ENCODE measurements around the gene ZNF540.
A peak's percentile ranks its signal among the peaks of the same experiment; 100 is the strongest.
"Not testable (repeated sequence)": the region's sequence is repeated elsewhere in the genome, so short reads cannot be mapped to it uniquely, and the experiment has no call there.

The ZNF540 gene

DNA sequence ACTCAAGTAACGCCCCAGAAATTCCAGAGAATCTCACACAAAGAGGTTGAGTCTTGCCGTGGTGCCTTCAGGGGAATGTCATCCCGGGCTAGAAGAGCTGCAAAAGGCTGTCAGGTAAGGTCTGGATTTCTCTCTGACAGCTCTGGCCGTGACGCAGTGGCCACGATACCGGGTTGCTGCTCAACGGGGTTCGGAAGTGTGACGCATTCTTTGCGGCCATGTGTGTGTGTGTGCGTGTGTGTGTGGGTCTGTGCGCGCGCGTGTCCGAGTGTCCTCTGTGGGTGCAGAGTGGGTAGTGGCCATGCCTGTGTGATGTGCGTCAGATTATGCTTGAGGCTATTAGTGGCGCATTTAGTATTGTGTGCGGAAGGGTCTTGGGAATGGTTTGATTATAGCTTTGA, 306 bp downstream of the ZNF540 start:
- H3K4me3 ChIP-seq, result peak overlapping the region; percentile 94
- H3K36me3 ChIP-seq (ENCODE audit: insufficient read depth, low read length), result no peaks in the 10 kb centered on the region
- no peaks in the 10 kb centered on the region for H3K9me3 ChIP-seq (ENCODE audit: low read depth, low read length)
- TF ChIP-seq EZH2 (IDR thresholded peaks at IDR 0.05) (no peak), FOXP2 (optimal IDR thresholded peaks at IDR 0.05; ENCODE audit: control extremely low read depth, extremely low read length, insufficient read depth) (no peak), POLR2AphosphoS5 (IDR thresholded peaks at IDR 0.05; ENCODE audit: borderline replicate concordance, low read depth, low read length) (no peak)
- no peak overlapping the region for H3K27ac ChIP-seq
- no peak for DNase-seq (ENCODE audit: low read depth, low spot score)
- H3K9ac ChIP-seq (ENCODE audit: insufficient read length), result peak overlapping the region; percentile 73

DNA sequence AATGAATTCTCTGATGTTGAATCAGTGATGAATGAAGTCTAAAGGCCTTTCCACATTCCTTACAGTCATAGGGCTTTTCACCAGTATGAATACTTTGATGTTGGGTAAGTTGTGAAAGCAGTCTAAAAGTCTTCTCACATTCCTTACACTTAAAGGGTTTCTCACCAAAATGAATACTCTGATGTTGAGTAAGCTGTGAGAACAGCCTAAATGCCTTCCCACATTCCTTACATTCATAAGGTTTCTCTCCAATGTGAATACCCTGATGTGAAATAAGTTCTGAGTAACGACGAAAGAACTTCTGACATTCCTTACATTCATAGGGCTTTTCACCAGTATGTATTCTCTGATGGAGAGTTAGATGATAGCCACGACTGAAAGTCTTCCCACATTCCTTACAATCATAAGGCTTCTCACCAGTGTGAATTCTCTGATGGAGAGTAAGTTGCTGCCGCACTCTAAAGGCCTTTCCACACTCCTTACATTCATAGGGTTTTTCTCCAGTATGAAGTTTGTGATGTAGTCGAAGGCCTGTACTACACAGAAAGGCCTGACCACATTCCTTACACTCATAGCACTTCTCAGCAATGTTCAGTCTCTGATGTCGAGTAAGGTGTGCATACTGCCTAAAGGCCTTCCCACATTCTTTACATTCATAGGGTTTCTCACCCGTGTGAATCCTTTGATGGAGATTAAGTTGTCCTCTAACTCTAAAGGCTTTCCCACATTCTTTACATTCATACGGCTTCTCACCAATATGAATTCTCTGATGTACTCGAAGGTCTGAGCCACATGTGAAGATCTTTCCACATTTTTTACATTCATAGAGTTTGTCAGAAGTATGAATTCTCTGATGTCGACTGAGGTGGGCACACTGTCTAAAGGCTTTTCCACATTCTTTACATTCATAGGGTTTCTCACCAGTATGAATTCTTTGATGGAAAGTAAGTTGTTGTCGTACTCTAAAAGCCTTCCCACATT, 40.7 kb downstream of the ZNF540 start:
- peaks cover 10% of the 10 kb centered on the region for H3K9me3 ChIP-seq (ENCODE audit: low read depth, low read length)
- peaks cover 31% of the 10 kb centered on the region for H3K36me3 ChIP-seq (ENCODE audit: insufficient read depth, low read length)
- no peak overlapping the region for H3K4me3 ChIP-seq

DNA sequence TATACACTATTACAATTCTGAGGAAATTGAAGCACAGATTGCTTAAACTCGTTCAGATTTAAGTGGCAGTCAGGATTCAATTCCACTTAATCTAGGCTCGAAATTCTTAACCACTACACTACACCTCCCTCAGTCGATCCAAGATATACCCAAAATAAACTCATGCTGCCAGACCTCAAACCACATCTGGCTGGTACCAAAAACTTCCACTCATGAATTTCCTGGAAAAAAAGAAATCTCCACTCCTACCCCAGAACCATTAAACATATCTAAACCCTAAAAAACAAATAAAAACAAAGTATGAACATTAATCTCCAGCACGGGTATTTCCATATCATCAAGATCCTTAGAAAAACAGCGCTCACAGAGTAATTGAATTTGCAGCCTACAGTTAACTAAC, 59.4 kb downstream of the ZNF540 start:
- peak overlapping the region; percentile 84 for H3K9ac ChIP-seq (ENCODE audit: insufficient read length)
- H3K9me3 ChIP-seq (ENCODE audit: low read depth, low read length), result no peaks in the 10 kb centered on the region; the same call in 1 of the 2 replicates
- DNase-seq (ENCODE audit: low read depth, low spot score), result no peak
- TF ChIP-seq POLR2AphosphoS5 (IDR thresholded peaks at IDR 0.05; ENCODE audit: borderline replicate concordance, low read depth, low read length) (no peak), EZH2 (IDR thresholded peaks at IDR 0.05) (no peak), FOXP2 (optimal IDR thresholded peaks at IDR 0.05; ENCODE audit: control extremely low read depth, extremely low read length, insufficient read depth) (no peak)
- H3K36me3 ChIP-seq (ENCODE audit: insufficient read depth, low read length), result peaks cover 6% of the 10 kb centered on the region; the same call in 1 of the 2 replicates
- H3K27ac ChIP-seq, result peak overlapping the region; percentile 45; the same call in 1 of the 2 replicates
- peak overlapping the region; percentile 82 for H3K4me3 ChIP-seq

More for the DNA sequence above, 40.7 kb downstream of the ZNF540 start:
- TF ChIP-seq FOXP2 (optimal IDR thresholded peaks at IDR 0.05; ENCODE audit: control extremely low read depth, extremely low read length, insufficient read depth), result no peak
- no peak for TF ChIP-seq EZH2 (IDR thresholded peaks at IDR 0.05)
- no peak for TF ChIP-seq POLR2AphosphoS5 (IDR thresholded peaks at IDR 0.05; ENCODE audit: borderline replicate concordance, low read depth, low read length)
- no peak for DNase-seq (ENCODE audit: low read depth, low spot score)
- no peak overlapping the region for H3K27ac ChIP-seq
- no peak overlapping the region for H3K9ac ChIP-seq (ENCODE audit: insufficient read length)

DNA sequence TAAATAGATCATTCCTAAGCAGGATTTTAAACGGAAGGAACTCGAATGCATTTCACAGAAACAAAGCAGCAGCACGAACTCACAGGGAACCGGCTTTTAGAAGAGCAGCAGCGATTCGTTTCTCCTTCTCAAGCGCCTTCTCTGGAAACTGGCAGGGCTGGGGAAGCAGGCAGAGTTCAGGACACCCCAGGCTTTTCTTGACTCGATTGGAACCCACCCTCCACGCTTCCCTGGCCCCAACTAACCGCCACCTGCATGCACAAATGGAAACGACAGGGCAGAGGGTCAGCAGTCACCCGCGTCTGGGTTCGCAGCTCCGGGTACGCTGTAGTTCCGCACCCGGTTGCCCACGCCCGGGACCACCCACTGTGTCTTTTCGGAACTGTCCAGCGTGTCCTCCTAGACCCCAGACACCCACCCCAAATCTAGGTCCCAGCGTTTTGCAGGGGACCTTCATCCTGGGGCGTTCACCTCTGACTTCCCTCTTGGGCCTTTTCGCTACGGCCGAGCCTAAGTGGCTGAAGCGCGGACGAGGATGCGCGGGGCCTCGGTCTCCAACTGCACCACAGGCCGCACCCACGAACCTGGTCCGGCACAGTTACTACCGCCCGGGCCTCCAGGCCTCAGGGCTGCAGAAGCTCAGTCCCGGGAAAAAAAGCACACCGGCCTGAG, 60.1 kb downstream of the ZNF540 start:
- DNase-seq (ENCODE audit: low read depth, low spot score), result no peak
- Histone ChIP-seq H3K27ac (peak overlapping the region; percentile 37; the same call in 1 of the 2 replicates), H3K36me3 (ENCODE audit: insufficient read depth, low read length) (peaks cover 6% of the 10 kb centered on the region; the same call in 1 of the 2 replicates), H3K9me3 (ENCODE audit: low read depth, low read length) (no peaks in the 10 kb centered on the region; the same call in 1 of the 2 replicates), H3K9ac (ENCODE audit: insufficient read length) (peak overlapping the region; percentile 84), H3K4me3 (peak overlapping the region; percentile 82)
- TF ChIP-seq EZH2 (IDR thresholded peaks at IDR 0.05) (no peak), FOXP2 (optimal IDR thresholded peaks at IDR 0.05; ENCODE audit: control extremely low read depth, extremely low read length, insufficient read depth) (no peak), POLR2AphosphoS5 (IDR thresholded peaks at IDR 0.05; ENCODE audit: borderline replicate concordance, low read depth, low read length) (no peak)

DNA sequence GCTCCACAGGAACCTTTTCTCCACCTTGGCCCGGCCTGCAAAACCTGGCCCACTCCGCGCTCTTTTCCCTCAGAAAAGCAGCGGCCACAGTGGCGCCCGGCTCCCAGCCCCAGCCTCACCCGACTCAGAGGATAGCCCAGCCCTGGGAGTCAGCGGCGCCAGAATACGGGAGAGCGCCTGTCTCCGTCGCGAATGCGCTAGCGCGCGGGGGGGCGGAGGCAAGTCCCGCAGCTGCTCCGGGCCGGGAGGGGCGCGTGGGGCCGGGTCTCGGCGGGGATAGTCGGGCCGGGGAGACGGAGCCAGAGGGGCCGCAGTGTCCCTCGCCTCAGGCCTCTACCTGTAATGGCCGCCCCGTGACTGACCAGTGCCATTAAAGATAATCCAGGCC, 60.6 kb downstream of the ZNF540 start, which contains the start of gene ZFP30:
TSS of gene ZFP30 (minus strand) at position 165 of the 388 bp plus-strand sequence. CDS start 7,643 bp downstream, outside the sequence.
- H3K9ac ChIP-seq (ENCODE audit: insufficient read length), result peak within 1 kb of the TSS; percentile 84
- no peak; the same call in 1 of the 2 replicates for TF ChIP-seq POLR2AphosphoS5 (IDR thresholded peaks at IDR 0.05; ENCODE audit: borderline replicate concordance, low read depth, low read length)
- no peak for TF ChIP-seq EZH2 (IDR thresholded peaks at IDR 0.05)
- no peak for TF ChIP-seq FOXP2 (optimal IDR thresholded peaks at IDR 0.05; ENCODE audit: control extremely low read depth, extremely low read length, insufficient read depth)
- H3K27ac ChIP-seq, result peak within 1 kb of the TSS; percentile 45; the same call in 1 of the 2 replicates
- H3K4me3 ChIP-seq, result peak within 1 kb of the TSS; percentile 82
- peaks cover 3% of the 10 kb centered on the region; the same call in 1 of the 2 replicates for H3K36me3 ChIP-seq (ENCODE audit: insufficient read depth, low read length)
- no peaks in the 10 kb centered on the region; the same call in 1 of the 2 replicates for H3K9me3 ChIP-seq (ENCODE audit: low read depth, low read length)
- no peak for DNase-seq (ENCODE audit: low read depth, low spot score)

DNA sequence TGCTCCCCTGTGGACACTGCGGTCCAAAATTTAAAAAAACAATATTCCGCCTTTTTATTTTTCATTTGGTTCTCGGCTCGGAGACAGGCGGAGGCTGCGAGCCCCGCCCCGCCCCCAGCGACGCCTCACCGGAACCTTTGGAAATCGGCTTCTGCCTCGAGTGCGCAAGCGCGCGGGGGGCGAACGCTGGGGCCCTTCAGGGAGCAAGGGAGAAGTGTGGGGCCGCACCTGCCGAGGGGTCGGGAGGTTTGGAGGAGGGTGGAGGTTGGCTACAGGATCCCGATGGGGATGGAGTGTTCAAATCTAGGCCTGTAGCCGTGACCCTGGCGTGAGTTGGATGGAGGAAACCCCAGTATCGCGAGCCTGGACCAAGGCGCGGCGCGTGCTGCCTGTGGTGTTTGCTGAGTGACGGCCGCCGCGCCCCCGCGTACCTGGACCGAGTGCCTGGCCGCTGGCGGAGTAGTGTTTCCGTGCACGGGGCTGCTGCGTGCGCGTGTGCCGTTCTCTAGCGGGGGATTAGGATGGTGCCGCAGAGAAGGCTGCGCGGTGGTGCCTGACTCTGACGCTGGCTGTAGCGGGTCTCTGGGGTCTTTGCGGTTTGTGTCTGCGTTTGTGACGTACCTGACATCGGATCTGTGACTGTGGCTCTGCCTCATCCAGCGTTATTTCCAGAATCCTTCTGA, 61.2 kb downstream of the ZNF540 start:
- Histone ChIP-seq H3K27ac (peak overlapping the region; percentile 37; the same call in 1 of the 2 replicates), H3K9me3 (ENCODE audit: low read depth, low read length) (no peaks in the 10 kb centered on the region; the same call in 1 of the 2 replicates), H3K9ac (ENCODE audit: insufficient read length) (peak overlapping the region; percentile 84), H3K36me3 (ENCODE audit: insufficient read depth, low read length) (peaks cover 2% of the 10 kb centered on the region; the same call in 1 of the 2 replicates), H3K4me3 (peak overlapping the region; percentile 82)
- no peak for TF ChIP-seq FOXP2 (optimal IDR thresholded peaks at IDR 0.05; ENCODE audit: control extremely low read depth, extremely low read length, insufficient read depth)
- TF ChIP-seq POLR2AphosphoS5 (IDR thresholded peaks at IDR 0.05; ENCODE audit: borderline replicate concordance, low read depth, low read length), result peak; percentile 65
- peak; percentile 45 for DNase-seq (ENCODE audit: low read depth, low spot score)

DNA sequence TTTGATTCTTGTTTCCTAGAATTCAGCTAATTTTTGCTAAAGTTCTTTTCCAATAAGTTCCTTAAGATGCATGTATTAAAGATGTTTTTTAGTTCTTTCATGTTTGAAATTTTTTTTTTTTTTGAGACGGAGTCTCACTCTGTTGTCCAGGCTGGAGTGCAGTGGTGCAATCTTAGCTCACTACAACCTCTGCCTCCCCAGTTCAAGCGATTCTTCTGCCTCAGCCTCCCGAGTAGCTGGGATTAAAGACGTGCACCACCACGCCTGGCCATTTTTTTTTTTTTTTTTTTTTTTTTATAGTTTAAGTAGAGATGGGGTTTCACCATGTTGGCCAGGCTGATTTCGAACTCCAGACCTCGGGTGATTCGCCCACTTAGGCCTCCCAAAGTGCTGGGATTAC, 62.5 kb downstream of the ZNF540 start:
- not testable (repeated sequence) for DNase-seq (ENCODE audit: low read depth, low spot score); H3K9ac ChIP-seq (ENCODE audit: insufficient read length); H3K4me3 ChIP-seq; H3K9me3 ChIP-seq (ENCODE audit: low read depth, low read length); H3K36me3 ChIP-seq (ENCODE audit: insufficient read depth, low read length); H3K27ac ChIP-seq

All from SK-N-MC (cell line).